B cell (primary cell): ENCODE data around the gene STOML3. TPM values are rescaled to one million over a fixed set of nuclear protein-coding genes. Genes with fewer than 3 reads are reported as not detected.

Experiments used
- ATAC-seq: fragments of 200-7000 bp; cut with Tn5 transposase; one replicate; pipeline ENCODE4 v1.10.0; 2021; ENCODE audit warnings: low read depth, mild to moderate bottlenecking, moderate number of reproducible peaks, moderate library complexity
- CTCF ChIA-PET: fragments of 350-600 bp; sonication (Branson Sonifier 250); formaldehyde crosslinking; loops from one replicate; lab custom pipeline; 2021; ENCODE audit warnings: antibody characterized with exemption, inconsistent platforms; lab: Charles Lee
- POLR2A ChIA-PET: fragments of 350-600 bp; sonication (Branson Sonifier 250); formaldehyde crosslinking; loops from one replicate; lab custom pipeline; 2021; ENCODE audit warnings: antibody characterized with exemption; lab: Charles Lee
- DNase-seq: peaks from one replicate; pipeline ENCODE4 v3.0.0; 2013
- H2AFZ ChIP-seq: 2 replicates; pipeline ENCODE4 v1.6.1; 2012; ENCODE audit warnings: mild to moderate bottlenecking, low read depth, low read length; ENCODE audit not compliant: insufficient read depth, poor library complexity, severe bottlenecking
- H3K27ac ChIP-seq, 2 donors: 1 replicate in 1 of 2; 2 replicates in 1 of 2; pipeline ENCODE4 v1.5.1; 2012 to 2013; ENCODE audit warnings: low read length in 2 of 2, mild to moderate bottlenecking in 2 of 2, moderate library complexity in 1 of 2
- H3K27me3 ChIP-seq, 4 experiments: fragments of 200-600 bp in 1 of 4; sonication (generic) in 1 of 4; replicated peaks in 1 of 4; 1 replicate in 2 of 4; 2 replicates in 2 of 4; pipeline versions ENCODE4 v1.6.1 to v1.7.0; 2013 to 2016; ENCODE audit warnings: low read length in 3 of 4, mild to moderate bottlenecking in 2 of 4, mixed read lengths in 1 of 4, moderate library complexity in 1 of 4; ENCODE audit not compliant: insufficient read depth in 4 of 4, control insufficient read depth in 3 of 4; ENCODE audit errors: control extremely low read depth in 1 of 4
- H3K36me3 ChIP-seq, 2 experiments: replicated peaks in 1 of 2; 1 replicate in 1 of 2; 2 replicates in 1 of 2; pipeline versions ENCODE4 v1.6.1 to v1.7.1; 2013; ENCODE audit warnings: low read length in 1 of 2; ENCODE audit not compliant: insufficient read depth in 2 of 2, control insufficient read depth in 1 of 2; ENCODE audit errors: control extremely low read depth in 1 of 2, extremely low read depth in 1 of 2
- H3K4me1 ChIP-seq, 2 donors: fragments of 200-600 bp in 1 of 2; sonication (generic) in 1 of 2; 1 replicate in 1 of 2; 2 replicates in 1 of 2; pipeline versions ENCODE4 v1.5.1 to v1.6.1; 2013 to 2017; ENCODE audit warnings: low read length in 2 of 2; ENCODE audit not compliant: control insufficient read depth in 2 of 2, insufficient read depth in 2 of 2
- H3K4me2 ChIP-seq: replicated peaks from 2 replicates; pipeline ENCODE3; 2012; ENCODE audit warnings: mild to moderate bottlenecking, low read depth, low read length; ENCODE audit not compliant: poor library complexity, severe bottlenecking
- H3K4me3 ChIP-seq, 5 experiments: fragments of 200-600 bp in 1 of 5; sonication (generic) in 1 of 5; 1 replicate in 3 of 5; 2 replicates in 2 of 5; pipeline versions ENCODE4 v1.5.1 to v1.7.0; 2011 to 2016; ENCODE audit warnings: low read length in 4 of 5, mild to moderate bottlenecking in 4 of 5, low read depth in 2 of 5, control low read depth in 1 of 5, moderate library complexity in 1 of 5; ENCODE audit not compliant: insufficient read depth in 1 of 5; ENCODE audit errors: control extremely low read depth in 1 of 5, extremely low read depth in 1 of 5
- H3K79me2 ChIP-seq: fragments of 200-600 bp; sonication (generic); one replicate; pipeline ENCODE4 v1.6.0; 2016; ENCODE audit warnings: low read length; ENCODE audit not compliant: control insufficient read depth, insufficient read depth
- H3K9ac ChIP-seq: fragments of 200-600 bp; sonication (generic); 2 replicates; pipeline ENCODE4 v1.6.1; 2017; ENCODE audit warnings: mild to moderate bottlenecking, low read length, moderate library complexity
- H3K9me3 ChIP-seq, 3 donors: one replicate each; pipeline versions ENCODE4 v1.6.1 to v1.7.1; 2013; ENCODE audit warnings: low read length in 2 of 3; ENCODE audit not compliant: control insufficient read depth in 2 of 3, insufficient read depth in 1 of 3; ENCODE audit errors: control extremely low read depth in 1 of 3
- H4K20me1 ChIP-seq: 2 replicates; pipeline ENCODE4 v1.6.0; 2012; ENCODE audit warnings: mild to moderate bottlenecking, low read length; ENCODE audit not compliant: insufficient read depth, control insufficient read depth, poor library complexity, severe bottlenecking
- H3K27ac Mint-ChIP-seq: one replicate; pipeline ENCODE4 v1.8.0; 2021; ENCODE audit warnings: mixed read lengths
- H3K27me3 Mint-ChIP-seq: one replicate; pipeline ENCODE4 v1.8.0; 2021; ENCODE audit warnings: mixed read lengths
- H3K4me1 Mint-ChIP-seq: one replicate; pipeline ENCODE4 v1.8.0; 2021; ENCODE audit warnings: mixed read lengths
- H3K4me3 Mint-ChIP-seq: one replicate; pipeline ENCODE4 v1.8.0; 2021; ENCODE audit warnings: mixed read lengths
- H3K9me3 Mint-ChIP-seq: one replicate; pipeline ENCODE4 v1.8.0; 2022; ENCODE audit warnings: mixed read lengths; ENCODE audit not compliant: insufficient read depth
- CTCF ChIP-seq: fragments of 200-600 bp; IDR thresholded peaks from one replicate; pipeline ENCODE4 v1.8.0; 2022; ENCODE audit warnings: antibody characterized with exemption, mild to moderate bottlenecking
- EZH2 ChIP-seq: IDR thresholded peaks from 2 replicates; pipeline ENCODE4 v1.6.1; 2012; ENCODE audit warnings: borderline replicate concordance, low read depth, mild to moderate bottlenecking, moderate library complexity, low read length; ENCODE audit not compliant: insufficient read depth, poor library complexity, severe bottlenecking
- WGBS: methylation state at CpG from one replicate; pipeline ENCODE4 v1.1.5; 2013; ENCODE audit warnings: missing lambda C conversion rate; ENCODE audit not compliant: insufficient coverage; 5-methylcytosine and 5-hydroxymethylcytosine counted together
- intact Hi-C: fragments of 100-400 bp; cut with micrococcal nuclease; formaldehyde crosslinking; loops from one replicate; pipeline ENCODE4 v1.10.0; 2022
- polyA plus RNA-seq: library from polyadenylated mRNA; depleted of rRNA; stranded (reverse); fragments of >200 nt; gene quantifications from 2 replicates; pipeline ENCODE4 v1.2.3, GENCODE V29; 2012
- total RNA-seq, 2 donors: library from RNA; stranded (reverse); fragments of 120-200 nt in 1 of 2; gene quantifications; 1 replicate in 1 of 2; 2 replicates in 1 of 2; pipeline versions ENCODE4 v1.2.3 to v1.2.4, GENCODE V29; 2013 to 2022

Gene STOML3
- total and polyA plus RNA-seq, 2 donors (not counting 1 experiment from before 2014, with no cell fraction given) = not detected

GRCh38 chr13:38952827-38953226 lies 37.8 kb downstream of the STOML3 start:
- Mint-ChIP-seq H3K4me1 (no peaks in the 10 kb centered on the region), H3K4me3 (no peak overlapping the region), H3K27me3 (peaks cover 10% of the 10 kb centered on the region), H3K9me3 (no peaks in the 10 kb centered on the region), H3K27ac (no peak overlapping the region)
- ChIA-PET POLR2A (no interaction called here), CTCF (no interaction called here)
- Histone ChIP-seq H3K79me2 (no peaks in the 10 kb centered on the region), H4K20me1 (no peaks in the 10 kb centered on the region), H3K27me3 (no peaks in the 10 kb centered on the region), H3K27ac (no peak overlapping the region), H3K36me3 (no peaks in the 10 kb centered on the region), H2AFZ (no peak overlapping the region), H3K4me1 (no peaks in the 10 kb centered on the region), H3K9me3 (peaks cover 0 to 5% (median 0%) of the 10 kb centered on the region in 3 donors), H3K4me3 (no peak overlapping the region), H3K4me2 (no peak overlapping the region), H3K9ac (no peak overlapping the region)
- ATAC-seq (no peak), DNase-seq (no peak)
- TF ChIP-seq EZH2 = no peak
- TF ChIP-seq CTCF = no peak
- WGBS = no CpG with 5 or more reads among the region's 1 CpG
- intact Hi-C loops = no loop called here

GRCh38 chr13:38951525-38952313 lies 38.9 kb downstream of the STOML3 start:
- ATAC-seq = no peak
- no peak overlapping the region for H3K4me2 ChIP-seq
- POLR2A ChIA-PET = no interaction called here

More at GRCh38 chr13:38951525-38952313, 38.9 kb downstream of the STOML3 start:
- Mint-ChIP-seq H3K9me3 (no peaks in the 10 kb centered on the region), H3K4me3 (no peak overlapping the region), H3K27me3 (peaks cover 10% of the 10 kb centered on the region), H3K4me1 (no peaks in the 10 kb centered on the region), H3K27ac (no peak overlapping the region)
- TF ChIP-seq EZH2 (no peak), CTCF (no peak)
- Histone ChIP-seq H3K36me3 (no peaks in the 10 kb centered on the region), H4K20me1 (no peaks in the 10 kb centered on the region), H3K27me3 (no peaks in the 10 kb centered on the region), H3K9ac (no peak overlapping the region), H3K4me3 (no peak overlapping the region), H3K27ac (no peak overlapping the region), H2AFZ (no peak overlapping the region), H3K79me2 (no peaks in the 10 kb centered on the region), H3K4me1 (no peaks in the 10 kb centered on the region), H3K9me3 (peaks cover 0 to 5% (median 0%) of the 10 kb centered on the region in 3 donors)
- CTCF ChIA-PET = no interaction called here
- DNase-seq = no peak
- WGBS = 69% methylated on average over 7 of the region's 9 CpGs
- intact Hi-C loops = no loop called here
